Measurements from ENCODE around the gene LRRK2.

Gene LRRK2

GRCh38 chr12:40216516-40217288 is 8.1 kb upstream of the LRRK2 start:
- Histone ChIP-seq H3K4me1 (no peaks in the 10 kb centered on the region), H2AFZ (peak overlapping the region; percentile 5), H3K4me3 (ENCODE audit: low read depth, low read length) (no peak overlapping the region), H3K9ac (no peak overlapping the region), H3K79me2 (no peaks in the 10 kb centered on the region), H3K27me3 (ENCODE audit: control insufficient read depth, insufficient read depth, low read length) (no peaks in the 10 kb centered on the region), H3K36me3 (ENCODE audit: control insufficient read depth, insufficient read depth, low read length) (no peaks in the 10 kb centered on the region), H3K9me3 (ENCODE audit: control insufficient read depth, low read length) (peaks cover 6% of the 10 kb centered on the region), H3K4me2 (ENCODE audit: low read length) (no peak overlapping the region), H3K27ac (no peak overlapping the region)
- TF ChIP-seq CTCF (IDR thresholded peaks at IDR 0.05), result no peak

- H3K9ac ChIP-seq, result no peak overlapping the region
- H3K9me3 ChIP-seq (ENCODE audit: control insufficient read depth, low read length), result no peaks in the 10 kb centered on the region
- no peak overlapping the region for H3K4me3 ChIP-seq (ENCODE audit: low read depth, low read length)
- no peak overlapping the region for H3K27ac ChIP-seq
- H3K4me1 ChIP-seq, result no peaks in the 10 kb centered on the region
- H3K27me3 ChIP-seq (ENCODE audit: control insufficient read depth, insufficient read depth, low read length), result no peaks in the 10 kb centered on the region
- H3K4me2 ChIP-seq (ENCODE audit: low read length), result no peak overlapping the region
- H2AFZ ChIP-seq, result no peak overlapping the region
- H3K36me3 ChIP-seq (ENCODE audit: control insufficient read depth, insufficient read depth, low read length), result no peaks in the 10 kb centered on the region
- H3K79me2 ChIP-seq, result no peaks in the 10 kb centered on the region
- no peak for TF ChIP-seq CTCF (IDR thresholded peaks at IDR 0.05)
These were observed 5.0 kb upstream of the LRRK2 start for GRCh38 chr12:40219760-40220159.

GRCh38 chr12:40222247-40222646 is 2.5 kb upstream of the LRRK2 start:
- Histone ChIP-seq H3K27me3 (ENCODE audit: control insufficient read depth, insufficient read depth, low read length) (no peaks in the 10 kb centered on the region), H3K27ac (no peak overlapping the region), H3K4me2 (ENCODE audit: low read length) (no peak overlapping the region), H3K4me3 (ENCODE audit: low read depth, low read length) (no peak overlapping the region), H3K36me3 (ENCODE audit: control insufficient read depth, insufficient read depth, low read length) (no peaks in the 10 kb centered on the region), H3K9ac (no peak overlapping the region), H3K79me2 (peaks cover under 1% of the 10 kb centered on the region), H2AFZ (no peak overlapping the region), H3K4me1 (no peaks in the 10 kb centered on the region), H3K9me3 (ENCODE audit: control insufficient read depth, low read length) (no peaks in the 10 kb centered on the region)
- no peak for TF ChIP-seq CTCF (IDR thresholded peaks at IDR 0.05)

- Histone ChIP-seq H3K4me1 (no peaks in the 10 kb centered on the region), H3K27ac (peak overlapping the region; percentile 96), H3K4me2 (ENCODE audit: low read length) (peak overlapping the region; percentile 73), H3K36me3 (ENCODE audit: control insufficient read depth, insufficient read depth, low read length) (no peaks in the 10 kb centered on the region), H3K27me3 (ENCODE audit: control insufficient read depth, insufficient read depth, low read length) (no peaks in the 10 kb centered on the region), H3K79me2 (peaks cover 9% of the 10 kb centered on the region), H3K9ac (no peak overlapping the region), H3K4me3 (ENCODE audit: low read depth, low read length) (peak overlapping the region; percentile 70), H3K9me3 (ENCODE audit: control insufficient read depth, low read length) (no peaks in the 10 kb centered on the region), H2AFZ (peak overlapping the region; percentile 79)
- TF ChIP-seq CTCF (IDR thresholded peaks at IDR 0.05), result no peak
These were observed 1.2 kb upstream of the LRRK2 start for GRCh38 chr12:40223646-40224045.
